Measurements from ENCODE around the gene GULP1.

Gene GULP1

GRCh38 chr2:188272121-188272520 lies 19.6 kb upstream of the GULP1 start:
- TF ChIP-seq TCF12 (IDR thresholded peaks at IDR 0.05; ENCODE audit: low read depth) (no peak), FOXM1 (IDR thresholded peaks at IDR 0.05; ENCODE audit: borderline replicate concordance, low read depth) (no peak), RAD21 (IDR thresholded peaks at IDR 0.05; ENCODE audit: low read depth) (no peak), CEBPB (IDR thresholded peaks at IDR 0.05) (no peak), TAF1 (IDR thresholded peaks at IDR 0.05; ENCODE audit: low read depth) (no peak), EP300 (IDR thresholded peaks at IDR 0.05; ENCODE audit: borderline replicate concordance) (no peak), NFIC (IDR thresholded peaks at IDR 0.05) (no peak), ZBTB7A (IDR thresholded peaks at IDR 0.05; ENCODE audit: low read depth) (no peak), TEAD4 (IDR thresholded peaks at IDR 0.05) (no peak), EGR1 (IDR thresholded peaks at IDR 0.05) (no peak)
- TF ChIP-seq, protein P1, sequence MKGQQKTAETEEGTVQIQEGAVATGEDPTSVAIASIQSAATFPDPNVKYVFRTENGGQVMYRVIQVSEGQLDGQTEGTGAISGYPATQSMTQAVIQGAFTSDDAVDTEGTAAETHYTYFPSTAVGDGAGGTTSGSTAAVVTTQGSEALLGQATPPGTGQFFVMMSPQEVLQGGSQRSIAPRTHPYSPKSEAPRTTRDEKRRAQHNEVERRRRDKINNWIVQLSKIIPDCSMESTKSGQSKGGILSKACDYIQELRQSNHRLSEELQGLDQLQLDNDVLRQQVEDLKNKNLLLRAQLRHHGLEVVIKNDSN (IDR thresholded peaks at IDR 0.05): no peak
- TF ChIP-seq, protein P2, sequence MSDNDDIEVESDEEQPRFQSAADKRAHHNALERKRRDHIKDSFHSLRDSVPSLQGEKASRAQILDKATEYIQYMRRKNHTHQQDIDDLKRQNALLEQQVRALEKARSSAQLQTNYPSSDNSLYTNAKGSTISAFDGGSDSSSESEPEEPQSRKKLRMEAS (IDR thresholded peaks at IDR 0.05): no peak
- TF ChIP-seq, protein P3, sequence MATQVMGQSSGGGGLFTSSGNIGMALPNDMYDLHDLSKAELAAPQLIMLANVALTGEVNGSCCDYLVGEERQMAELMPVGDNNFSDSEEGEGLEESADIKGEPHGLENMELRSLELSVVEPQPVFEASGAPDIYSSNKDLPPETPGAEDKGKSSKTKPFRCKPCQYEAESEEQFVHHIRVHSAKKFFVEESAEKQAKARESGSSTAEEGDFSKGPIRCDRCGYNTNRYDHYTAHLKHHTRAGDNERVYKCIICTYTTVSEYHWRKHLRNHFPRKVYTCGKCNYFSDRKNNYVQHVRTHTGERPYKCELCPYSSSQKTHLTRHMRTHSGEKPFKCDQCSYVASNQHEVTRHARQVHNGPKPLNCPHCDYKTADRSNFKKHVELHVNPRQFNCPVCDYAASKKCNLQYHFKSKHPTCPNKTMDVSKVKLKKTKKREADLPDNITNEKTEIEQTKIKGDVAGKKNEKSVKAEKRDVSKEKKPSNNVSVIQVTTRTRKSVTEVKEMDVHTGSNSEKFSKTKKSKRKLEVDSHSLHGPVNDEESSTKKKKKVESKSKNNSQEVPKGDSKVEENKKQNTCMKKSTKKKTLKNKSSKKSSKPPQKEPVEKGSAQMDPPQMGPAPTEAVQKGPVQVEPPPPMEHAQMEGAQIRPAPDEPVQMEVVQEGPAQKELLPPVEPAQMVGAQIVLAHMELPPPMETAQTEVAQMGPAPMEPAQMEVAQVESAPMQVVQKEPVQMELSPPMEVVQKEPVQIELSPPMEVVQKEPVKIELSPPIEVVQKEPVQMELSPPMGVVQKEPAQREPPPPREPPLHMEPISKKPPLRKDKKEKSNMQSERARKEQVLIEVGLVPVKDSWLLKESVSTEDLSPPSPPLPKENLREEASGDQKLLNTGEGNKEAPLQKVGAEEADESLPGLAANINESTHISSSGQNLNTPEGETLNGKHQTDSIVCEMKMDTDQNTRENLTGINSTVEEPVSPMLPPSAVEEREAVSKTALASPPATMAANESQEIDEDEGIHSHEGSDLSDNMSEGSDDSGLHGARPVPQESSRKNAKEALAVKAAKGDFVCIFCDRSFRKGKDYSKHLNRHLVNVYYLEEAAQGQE (IDR thresholded peaks at IDR 0.05; ENCODE audit: low read depth): no peak

- TF ChIP-seq, protein P3 (IDR thresholded peaks at IDR 0.05; ENCODE audit: low read depth): no peak
- TF ChIP-seq TAF1 (IDR thresholded peaks at IDR 0.05; ENCODE audit: low read depth): no peak
- TF ChIP-seq EP300 (IDR thresholded peaks at IDR 0.05; ENCODE audit: borderline replicate concordance): no peak
- TF ChIP-seq CEBPB (IDR thresholded peaks at IDR 0.05): no peak
- TF ChIP-seq, protein P1 (IDR thresholded peaks at IDR 0.05): no peak
- TF ChIP-seq RAD21 (IDR thresholded peaks at IDR 0.05; ENCODE audit: low read depth): no peak
- TF ChIP-seq NFIC (IDR thresholded peaks at IDR 0.05): no peak
- TF ChIP-seq FOXM1 (IDR thresholded peaks at IDR 0.05; ENCODE audit: borderline replicate concordance, low read depth): no peak
- no peak for TF ChIP-seq EGR1 (IDR thresholded peaks at IDR 0.05)
- no peak for TF ChIP-seq ZBTB7A (IDR thresholded peaks at IDR 0.05; ENCODE audit: low read depth)
- TF ChIP-seq YY1 (IDR thresholded peaks at IDR 0.05; ENCODE audit: low read depth): no peak
- no peak for TF ChIP-seq CREB1 (IDR thresholded peaks at IDR 0.05; ENCODE audit: low read depth)
These were observed 17.4 kb upstream of the GULP1 start for GRCh38 chr2:188274274-188274673.

DNA sequence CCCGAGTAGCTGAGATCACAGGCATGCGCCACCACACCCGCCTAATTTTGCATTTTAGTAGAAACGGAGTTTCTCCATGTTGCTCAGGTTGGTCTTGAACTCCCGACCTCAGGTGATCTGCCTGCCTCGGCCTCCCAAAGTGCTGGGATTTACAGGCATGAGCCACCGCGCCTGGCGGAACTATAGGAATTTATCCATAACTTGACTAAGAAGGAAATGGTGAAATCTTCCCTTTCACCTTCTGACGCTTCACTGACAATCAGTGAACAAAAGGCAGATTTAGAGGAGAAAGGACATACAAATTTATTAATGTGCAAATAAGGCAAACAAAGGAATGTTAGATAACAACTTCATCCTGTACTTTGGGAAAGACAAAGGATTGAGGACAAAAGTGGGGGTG lies 15.4 kb upstream of the GULP1 start:
- TF ChIP-seq YY1 (IDR thresholded peaks at IDR 0.05; ENCODE audit: low read depth) (no peak), EGR1 (IDR thresholded peaks at IDR 0.05) (no peak)
- TF ChIP-seq, protein P3 (IDR thresholded peaks at IDR 0.05; ENCODE audit: low read depth): no peak

- no peak for TF ChIP-seq TEAD4 (IDR thresholded peaks at IDR 0.05)
- no peak for TF ChIP-seq YY1 (IDR thresholded peaks at IDR 0.05; ENCODE audit: low read depth)
- TF ChIP-seq, protein P3 (IDR thresholded peaks at IDR 0.05; ENCODE audit: low read depth): no peak
- TF ChIP-seq TAF1 (IDR thresholded peaks at IDR 0.05; ENCODE audit: low read depth): no peak
- no peak for TF ChIP-seq CREB1 (IDR thresholded peaks at IDR 0.05; ENCODE audit: low read depth)
- TF ChIP-seq NFIC (IDR thresholded peaks at IDR 0.05): no peak
- no peak for TF ChIP-seq EP300 (IDR thresholded peaks at IDR 0.05; ENCODE audit: borderline replicate concordance)
- TF ChIP-seq EGR1 (IDR thresholded peaks at IDR 0.05): no peak
- no peak for TF ChIP-seq CEBPB (IDR thresholded peaks at IDR 0.05)
- TF ChIP-seq, protein P1 (IDR thresholded peaks at IDR 0.05): no peak
These were observed 13.9 kb upstream of the GULP1 start for GRCh38 chr2:188277786-188278185.

Measured in Ishikawa (cell line).